ENCODE data around the gene PDIK1L. TPM values are rescaled to one million over a fixed set of nuclear protein-coding genes. Genes with fewer than 3 reads are reported as not detected.
A peak's percentile ranks its signal among the peaks of the same experiment; 100 is the strongest.

Gene PDIK1L
- total RNA-seq, 1 experiment from 2014 or later, result 7.9 TPM

DNA sequence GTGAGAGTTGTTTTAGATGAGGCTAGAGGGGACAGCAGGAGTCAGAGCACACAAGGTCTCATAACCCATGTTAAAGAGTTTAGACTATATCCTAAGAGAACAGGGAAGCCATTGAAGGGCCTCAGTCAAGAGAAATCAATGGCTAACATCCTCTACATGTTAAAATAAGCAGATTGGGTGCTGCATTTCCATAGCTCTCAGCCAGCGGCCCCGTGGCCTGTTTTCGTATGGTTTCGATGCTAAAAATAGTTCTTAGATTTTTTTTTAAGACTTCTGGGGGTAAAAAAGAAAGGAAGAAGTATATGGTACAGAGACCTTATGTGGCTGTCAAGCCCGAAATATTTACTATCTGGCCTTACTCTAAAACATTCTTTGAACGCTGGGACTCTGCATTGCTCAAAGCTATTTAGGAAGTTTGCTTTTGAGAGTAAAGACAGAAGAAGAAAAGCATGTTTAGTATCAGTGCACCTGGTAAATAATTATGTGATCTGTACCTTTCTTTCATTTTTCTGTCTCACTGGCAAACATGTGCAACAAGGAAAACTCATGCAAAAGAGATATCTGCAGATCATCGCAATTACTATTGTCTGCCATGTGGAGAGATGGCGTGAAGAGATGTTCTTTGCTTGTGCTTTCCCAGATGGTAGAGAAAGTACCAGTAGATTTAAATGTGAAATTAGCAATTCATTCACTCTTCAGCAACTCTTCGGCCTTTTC, 8.4 kb downstream of the PDIK1L start:
- DNase-seq (ENCODE audit: extremely low read depth, low read depth), result no peak

DNA sequence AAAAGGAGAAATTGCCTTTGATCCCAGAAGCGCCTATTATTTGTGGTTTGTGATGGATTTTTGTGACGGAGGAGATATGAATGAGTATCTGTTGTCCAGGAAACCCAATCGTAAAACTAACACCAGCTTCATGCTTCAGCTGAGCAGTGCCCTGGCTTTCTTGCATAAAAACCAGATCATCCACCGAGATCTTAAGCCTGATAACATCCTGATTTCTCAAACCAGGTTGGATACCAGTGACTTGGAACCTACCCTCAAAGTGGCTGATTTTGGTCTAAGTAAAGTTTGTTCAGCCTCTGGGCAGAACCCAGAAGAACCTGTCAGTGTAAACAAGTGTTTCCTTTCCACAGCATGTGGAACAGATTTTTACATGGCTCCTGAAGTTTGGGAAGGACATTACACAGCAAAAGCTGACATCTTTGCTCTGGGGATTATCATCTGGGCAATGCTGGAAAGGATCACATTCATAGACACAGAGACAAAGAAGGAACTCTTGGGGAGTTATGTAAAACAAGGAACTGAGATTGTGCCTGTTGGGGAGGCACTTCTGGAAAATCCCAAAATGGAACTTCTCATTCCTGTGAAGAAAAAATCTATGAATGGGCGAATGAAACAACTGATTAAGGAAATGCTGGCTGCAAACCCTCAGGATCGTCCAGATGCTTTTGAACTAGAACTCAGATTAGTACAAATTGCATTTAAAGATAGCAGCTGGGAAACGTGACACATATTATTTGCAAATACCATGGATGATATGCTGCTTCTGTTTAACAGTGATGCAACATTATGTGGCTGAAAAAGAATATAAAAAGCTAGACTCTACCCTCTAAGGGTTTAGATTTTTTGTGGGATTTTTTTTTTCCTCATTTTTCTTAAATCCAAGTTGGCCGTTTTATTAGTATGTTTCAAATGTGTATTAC, 10.5 kb downstream of the PDIK1L start:
- DNase-seq (ENCODE audit: extremely low read depth, low read depth), result no peak

DNA sequence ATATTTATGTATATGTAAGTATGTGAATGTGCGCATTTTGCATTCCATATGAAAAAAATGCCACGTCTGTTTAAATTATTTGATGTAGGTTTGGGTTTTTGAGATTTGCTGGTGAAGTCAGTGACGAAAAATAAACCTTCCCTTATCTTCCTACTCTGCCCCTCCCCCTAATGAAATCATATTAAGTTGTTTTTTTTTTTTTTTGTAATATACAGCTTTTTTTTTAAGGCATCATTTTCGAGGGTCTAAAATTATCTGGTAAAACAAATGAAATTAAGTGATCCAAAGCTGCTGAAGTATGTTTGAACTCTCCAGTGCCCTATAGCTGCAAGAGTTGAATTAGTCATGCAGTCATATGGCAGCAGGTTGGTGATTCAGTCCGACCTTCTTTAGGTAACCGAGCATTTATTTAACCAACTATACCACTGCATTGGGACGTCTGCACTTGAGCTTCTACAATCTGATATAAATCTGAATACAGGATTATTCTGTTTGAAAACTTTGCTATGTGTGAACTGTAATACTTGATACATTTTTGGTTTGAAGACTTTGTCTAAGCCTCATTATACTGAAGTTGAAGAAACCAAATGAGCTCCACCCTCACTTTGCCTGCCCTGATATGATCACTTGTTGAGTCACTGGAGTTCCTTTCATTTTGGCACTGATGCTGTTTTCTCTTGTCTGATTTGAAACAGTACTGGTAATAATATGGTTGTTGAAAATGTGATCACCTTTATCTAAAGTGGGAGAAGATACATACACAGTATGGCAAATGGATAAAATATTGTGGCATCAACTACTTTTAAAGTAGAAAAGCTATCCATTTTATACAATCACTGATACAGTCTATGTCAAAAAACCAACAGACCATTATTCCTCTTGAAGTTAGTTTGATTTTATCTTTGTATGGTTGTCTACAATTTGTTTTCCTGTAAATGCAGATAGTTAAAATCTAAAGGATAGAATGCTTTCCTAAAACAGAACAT, 11.7 kb downstream of the PDIK1L start:
- DNase-seq (ENCODE audit: extremely low read depth, low read depth), result no peak

DNA sequence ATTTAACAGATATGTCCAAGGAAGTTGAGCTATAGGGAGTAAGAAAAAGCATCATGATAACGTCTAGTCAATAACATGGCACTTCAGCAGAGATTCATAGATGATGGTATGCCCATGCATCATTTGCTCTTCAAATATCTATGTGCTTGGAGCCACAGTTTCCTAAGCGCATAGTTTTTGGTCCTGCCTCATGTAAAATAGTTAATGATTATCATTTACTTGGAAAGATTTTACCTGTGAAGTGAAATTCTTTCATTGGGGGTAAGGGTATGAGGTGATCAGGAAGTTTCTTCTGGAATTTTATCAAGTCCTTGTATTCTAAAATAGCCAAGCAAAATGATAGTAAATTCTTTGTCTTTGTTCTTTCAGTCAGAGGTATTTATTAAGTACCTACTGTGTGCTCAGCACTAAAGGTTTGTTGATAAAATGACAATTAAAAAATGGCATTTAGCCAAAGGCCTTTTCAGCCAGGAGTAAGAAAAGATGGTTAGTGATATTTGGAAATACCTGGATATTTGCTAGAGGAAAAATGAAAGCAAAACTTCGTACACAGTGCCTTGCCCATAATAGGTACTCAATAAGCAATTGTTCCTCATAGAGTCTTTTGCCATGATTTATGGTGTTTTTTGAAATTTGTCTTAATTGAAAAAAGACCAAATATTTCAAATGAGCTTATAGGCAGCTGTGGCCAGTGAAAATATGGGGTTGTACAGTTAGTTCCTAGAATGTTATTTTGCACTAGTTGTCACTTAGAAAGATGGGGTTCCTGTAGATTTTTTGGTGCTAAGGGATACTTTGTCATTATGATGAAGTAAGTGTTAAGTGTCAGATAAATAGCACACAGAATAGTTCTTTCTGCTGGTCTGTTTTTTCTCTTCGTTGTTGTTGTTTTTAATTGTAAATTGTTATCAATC, 13.1 kb downstream of the PDIK1L start:
- no peak for DNase-seq (ENCODE audit: extremely low read depth, low read depth)

DNA sequence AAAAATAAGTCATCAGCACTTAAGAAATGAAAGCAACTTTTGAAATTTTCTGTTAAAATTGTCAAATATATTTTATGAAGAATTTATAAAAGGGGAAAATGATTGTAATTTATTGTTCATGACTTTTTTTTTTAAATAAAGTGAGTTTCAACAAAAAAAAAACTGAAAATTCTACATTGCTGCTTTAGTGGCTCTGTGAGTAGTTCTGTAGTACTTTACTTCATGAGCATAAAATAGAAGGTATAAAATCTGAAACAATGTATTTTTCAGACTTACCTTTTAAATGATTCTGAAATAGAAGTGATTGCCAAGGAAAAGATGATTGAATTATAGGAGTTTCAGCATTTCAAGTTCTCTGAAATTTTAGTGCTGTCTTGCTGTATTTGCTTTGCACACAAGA, 13.8 kb downstream of the PDIK1L start:
- no peak for DNase-seq (ENCODE audit: extremely low read depth, low read depth)

DNA sequence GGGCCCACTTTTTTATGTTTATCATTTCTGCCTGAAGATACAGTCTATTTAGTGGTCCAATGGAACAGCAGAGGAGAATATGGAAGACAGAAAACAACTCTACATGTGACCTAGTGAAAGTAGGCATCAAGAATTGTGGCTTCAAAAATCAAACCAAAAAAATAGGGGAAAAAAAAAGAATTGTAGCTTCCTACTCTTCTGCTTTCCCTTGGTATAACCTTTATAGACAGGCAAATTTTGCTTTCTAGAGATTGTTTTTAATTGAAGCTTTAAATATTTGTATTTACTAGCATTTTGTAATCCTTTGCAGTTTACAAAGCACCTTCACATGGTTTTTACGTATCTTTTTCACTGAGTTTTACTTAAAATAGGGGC, 14.3 kb downstream of the PDIK1L start:
- no peak for DNase-seq (ENCODE audit: extremely low read depth, low read depth)

DNA sequence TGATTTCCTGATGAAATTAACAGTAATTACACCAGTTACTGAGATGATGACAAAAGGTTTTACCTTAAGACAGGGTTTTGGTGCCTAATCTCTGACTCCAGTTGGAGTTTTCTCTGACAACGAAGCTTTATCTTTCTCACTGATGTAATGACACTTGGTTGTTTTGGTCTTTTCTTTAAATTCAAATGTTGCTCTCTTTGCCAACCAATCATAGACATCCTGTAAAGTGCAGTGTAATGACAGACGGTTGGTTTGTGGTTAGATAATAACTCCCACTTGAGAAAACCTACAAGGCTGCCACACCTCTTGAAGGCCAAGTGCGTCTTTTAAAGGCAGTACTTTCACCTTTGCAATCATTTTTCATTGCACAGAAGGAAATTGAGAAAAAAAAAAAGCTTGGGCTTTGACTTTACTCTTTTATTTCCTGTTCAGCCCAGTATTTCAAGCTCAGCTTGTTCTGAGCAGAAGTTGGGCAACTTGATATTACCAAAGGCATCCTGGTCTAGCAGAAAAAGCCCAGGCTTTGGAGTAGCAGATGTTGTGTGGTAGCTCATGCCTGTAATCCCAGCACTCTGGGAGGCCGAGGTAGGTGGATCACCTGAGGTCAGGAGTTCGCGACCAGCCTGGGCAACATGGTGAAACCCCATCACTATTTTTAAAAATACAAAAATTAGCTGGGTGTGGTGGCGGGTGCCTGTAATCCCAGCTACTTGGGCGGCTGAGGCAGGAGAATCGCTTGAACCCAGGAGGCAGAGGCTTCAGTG, 14.9 kb downstream of the PDIK1L start:
- peak; percentile 58 for DNase-seq (ENCODE audit: extremely low read depth, low read depth)

DNA sequence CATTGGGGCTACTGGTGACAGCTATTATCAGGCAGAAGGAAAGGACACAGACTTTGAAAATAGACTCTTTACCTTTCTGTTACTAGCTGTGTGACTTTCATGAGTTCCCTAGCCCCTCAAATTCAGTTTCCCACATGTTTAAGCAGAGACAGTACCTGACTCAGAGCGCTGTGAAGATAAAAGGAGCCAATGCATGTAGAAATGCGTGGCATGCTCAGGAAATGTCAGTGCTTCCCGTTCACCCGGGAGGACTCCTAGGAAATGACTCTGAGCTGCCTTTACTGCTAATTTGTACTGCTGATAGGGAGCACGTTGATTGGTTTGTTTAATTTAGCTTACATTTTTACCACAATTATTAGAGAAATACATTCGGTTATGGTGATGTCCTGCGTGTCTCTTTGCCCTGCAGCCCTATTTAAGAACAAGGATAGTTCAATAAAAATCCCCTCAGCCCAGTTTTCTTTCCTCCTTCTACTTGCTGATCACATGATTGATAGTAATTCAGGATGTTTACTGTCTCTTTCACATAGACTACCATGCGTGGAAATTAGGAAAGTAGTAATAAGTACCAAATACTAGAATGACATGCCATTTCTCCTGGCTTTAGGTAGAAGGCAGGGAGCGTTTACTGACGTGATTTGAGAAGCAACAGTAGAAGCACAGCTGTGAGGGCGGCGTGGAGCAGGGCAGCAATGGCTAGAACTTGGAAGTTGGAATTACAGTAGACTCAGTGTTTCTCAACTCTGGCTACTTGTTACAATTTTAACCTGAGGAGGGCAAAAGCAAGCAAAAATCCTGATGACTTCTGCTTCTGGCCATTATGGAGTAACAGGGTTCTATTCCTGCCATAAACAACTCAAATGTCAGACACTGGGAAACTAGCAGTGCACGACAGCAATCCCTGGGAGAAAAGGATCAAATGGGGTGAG, 15.9 kb downstream of the PDIK1L start:
- DNase-seq (ENCODE audit: extremely low read depth, low read depth), result no peak

DNA sequence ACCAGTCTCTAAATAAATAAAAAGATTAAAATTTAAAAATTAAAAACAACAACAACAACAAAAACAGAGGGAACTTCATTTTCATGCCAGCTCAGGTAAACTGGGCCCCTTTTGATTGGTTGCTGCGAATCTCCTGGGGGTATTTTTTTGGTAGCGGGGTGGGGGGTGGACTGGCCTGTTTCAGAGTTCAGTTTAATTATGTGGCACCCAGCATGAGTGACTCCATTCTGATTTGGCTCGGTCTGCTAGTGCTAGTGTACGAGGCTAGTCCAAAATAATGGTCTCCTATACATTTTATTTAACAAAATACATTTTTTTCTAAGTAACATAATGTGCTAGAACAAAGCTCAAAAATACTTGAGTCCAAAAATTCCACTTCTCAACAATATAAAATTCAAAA, 18.2 kb downstream of the PDIK1L start:
- DNase-seq (ENCODE audit: extremely low read depth, low read depth), result no peak

DNA sequence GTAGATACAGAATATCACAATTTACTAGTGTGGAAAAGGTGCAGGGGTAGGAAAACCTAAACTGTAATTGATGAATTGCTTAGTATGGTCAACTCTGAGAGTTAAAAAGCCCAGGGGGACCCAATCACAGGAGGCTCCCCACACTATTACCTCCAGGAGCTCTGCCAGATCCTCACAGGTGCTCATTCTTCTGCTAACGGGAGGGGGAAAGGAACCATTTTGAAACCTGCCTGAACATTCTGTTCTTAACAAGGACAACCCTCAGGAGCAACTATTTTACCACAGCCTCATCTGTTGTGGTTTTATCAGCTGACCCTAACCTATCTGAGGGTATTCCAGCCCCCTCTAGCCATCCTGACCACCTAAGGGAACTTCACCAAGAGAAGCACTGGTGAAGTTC, 19.1 kb downstream of the PDIK1L start:
- DNase-seq (ENCODE audit: extremely low read depth, low read depth), result no peak

DNA sequence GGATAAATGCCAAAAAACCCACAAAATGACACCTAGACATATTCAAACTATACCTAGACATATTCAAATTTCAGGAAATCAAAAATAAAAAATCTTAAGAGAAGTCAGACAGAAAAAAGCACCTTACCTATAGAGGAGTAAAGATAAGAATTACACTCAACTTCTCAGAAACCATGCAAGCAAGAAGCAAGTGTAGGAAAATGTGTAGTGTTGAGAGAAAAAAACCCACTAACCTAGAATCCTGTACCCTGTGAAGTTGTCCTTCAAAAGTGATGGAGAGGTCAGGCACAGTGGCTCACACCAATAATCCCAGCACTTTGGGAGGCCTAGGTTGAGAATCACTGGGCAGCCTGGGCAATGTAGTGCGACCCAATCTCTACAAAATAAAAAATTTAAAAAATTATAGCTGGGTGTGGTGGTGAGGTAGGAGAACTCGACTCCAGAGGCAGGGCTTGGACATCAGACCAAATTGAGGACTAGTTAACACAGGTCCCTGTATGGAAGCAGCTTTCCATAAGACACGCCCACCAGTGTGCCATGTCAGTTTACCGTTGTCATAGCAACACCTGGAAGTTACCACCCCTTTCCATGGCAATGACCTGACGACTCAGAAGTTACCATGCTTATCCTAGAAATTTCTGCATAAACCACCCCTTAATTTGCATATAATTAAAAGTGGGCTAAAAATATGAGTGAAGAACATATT, 20.7 kb downstream of the PDIK1L start:
- DNase-seq (ENCODE audit: extremely low read depth, low read depth), result no peak

DNA sequence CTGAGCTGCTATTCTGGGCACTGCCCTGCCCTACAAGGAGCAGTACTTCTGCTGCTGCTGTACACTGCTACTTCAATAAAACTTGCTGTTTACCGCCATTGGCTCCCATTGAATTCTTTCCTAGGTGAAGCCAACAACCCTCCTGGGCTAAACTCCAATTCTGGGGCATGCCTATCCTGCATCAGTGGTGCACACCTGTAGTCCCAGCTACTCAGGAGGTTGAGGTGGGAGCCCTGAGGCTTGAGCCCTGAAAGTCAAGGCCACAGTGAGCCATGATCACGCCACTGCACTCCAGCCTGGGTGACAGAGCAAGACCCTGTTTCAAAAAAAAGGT, 21.2 kb downstream of the PDIK1L start:
- no peak for DNase-seq (ENCODE audit: extremely low read depth, low read depth)

DNA sequence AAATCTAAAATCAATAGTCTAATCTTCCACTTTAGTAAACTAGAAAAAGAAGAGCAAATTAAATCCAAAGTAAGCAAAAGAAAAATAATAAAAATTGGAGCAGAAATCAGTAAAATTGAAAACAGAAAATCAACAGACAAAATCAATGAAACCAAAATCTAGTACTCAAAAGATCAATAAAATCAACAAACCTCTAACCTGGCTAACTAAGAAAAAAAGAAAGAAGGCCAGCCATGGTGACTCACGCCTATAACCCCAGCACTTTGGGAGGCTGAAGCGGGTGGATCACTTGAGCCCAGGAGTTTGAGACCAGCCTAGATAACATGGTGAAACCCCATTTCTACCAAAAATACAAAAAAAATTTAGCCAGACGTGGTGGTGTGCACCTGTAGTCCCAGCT, 22.8 kb downstream of the PDIK1L start:
- no peak for DNase-seq (ENCODE audit: extremely low read depth, low read depth)

DNA sequence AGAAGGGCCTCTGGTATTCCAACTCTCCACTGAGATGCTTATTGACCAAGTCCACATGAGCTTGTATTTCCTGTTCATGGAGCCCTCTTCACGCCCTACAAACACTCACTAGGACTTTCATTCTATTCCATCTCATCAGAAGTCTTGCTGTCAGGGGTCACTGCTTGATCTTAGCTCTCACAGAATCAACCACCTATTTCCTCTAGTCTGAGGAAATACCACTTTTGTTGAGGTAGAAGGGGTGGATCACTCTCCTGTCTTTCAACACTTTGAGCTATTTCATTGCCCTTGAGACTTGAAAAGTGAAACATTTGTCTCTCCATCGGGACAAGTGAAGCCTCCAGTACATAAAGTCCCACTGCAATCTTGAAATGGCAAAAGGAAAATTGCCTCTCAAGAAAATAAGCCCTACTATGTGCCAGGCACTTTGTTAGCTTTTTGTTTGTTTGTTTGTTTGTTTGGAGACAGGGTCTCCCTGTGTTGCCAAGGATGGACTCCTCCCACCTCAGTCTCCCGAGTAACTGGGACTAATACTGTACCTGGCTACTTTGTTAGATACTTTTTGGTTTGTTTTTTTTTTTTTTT, 27.4 kb downstream of the PDIK1L start:
- no peak for DNase-seq (ENCODE audit: extremely low read depth, low read depth)

DNA sequence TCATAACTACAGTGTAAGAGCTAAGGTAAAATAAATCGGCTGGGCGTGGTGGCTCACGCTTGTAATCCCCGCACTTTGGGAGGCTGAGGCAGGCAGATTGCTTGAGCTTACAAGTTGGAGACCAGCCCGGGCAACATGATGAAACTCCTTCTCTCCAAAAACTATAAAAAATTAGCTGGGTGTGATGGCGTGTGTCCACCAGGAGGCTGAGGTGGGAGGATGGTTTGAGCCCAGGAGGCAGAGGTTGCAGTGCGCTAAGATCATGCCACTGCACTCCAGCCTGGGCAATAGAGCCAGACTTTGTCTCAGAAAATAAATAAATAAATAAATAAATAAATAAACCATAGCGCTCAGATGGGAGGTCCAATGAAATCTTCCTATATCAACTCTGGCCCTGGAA, 30.5 kb downstream of the PDIK1L start:
- DNase-seq (ENCODE audit: extremely low read depth, low read depth), result no peak

DNA sequence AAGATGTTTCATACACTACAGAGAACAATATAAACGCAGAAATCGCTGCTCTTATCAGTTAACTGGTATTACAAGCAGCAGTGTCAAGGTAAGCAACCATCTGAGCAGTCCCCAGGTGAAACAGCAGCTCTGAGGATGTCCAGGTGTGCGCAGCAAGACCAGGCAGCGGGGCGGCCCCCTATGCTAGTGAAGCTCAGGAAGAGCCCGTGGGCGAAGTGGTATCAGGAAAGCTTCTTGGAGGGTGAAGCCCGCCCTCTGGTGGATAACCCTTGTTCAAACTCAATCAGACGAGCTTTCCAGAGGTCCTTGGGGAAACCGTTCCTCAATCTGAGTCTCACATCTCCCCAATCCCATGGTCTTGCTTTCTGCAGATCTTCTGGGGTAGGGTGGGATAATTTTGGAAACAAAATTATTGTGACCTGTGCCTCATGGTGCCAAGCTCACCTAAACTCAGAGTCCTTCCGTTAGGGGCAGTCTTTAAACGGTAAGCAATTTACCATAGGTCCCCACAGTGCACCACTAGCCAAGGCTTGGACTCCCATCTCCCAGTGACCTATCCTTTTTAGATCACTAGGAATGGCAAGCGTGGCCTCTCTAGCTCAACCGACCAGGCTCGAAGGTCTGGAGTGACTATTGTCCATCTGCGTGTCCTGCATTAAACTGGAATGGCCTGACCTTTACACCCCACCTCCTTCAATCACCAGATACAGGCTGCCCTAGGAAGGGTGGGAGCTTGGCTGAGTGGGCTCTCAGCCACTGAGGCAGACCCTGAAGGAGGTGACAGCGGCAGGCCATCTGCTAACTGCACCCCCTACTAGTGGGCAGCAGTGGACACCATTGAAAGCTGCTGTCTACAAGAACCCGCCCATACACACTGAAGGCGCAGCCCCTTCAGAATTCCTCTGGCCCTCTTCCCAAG, 33.7 kb downstream of the PDIK1L start:
- peak; percentile 74 for DNase-seq (ENCODE audit: extremely low read depth, low read depth)
